GM12875 (cell line): ENCODE data around the gene TACO1.

Source experiments
- H3K4me3 ChIP-seq: one replicate; pipeline ENCODE4 v1.5.1; 2011; ENCODE audit warnings: low read depth, low read length, control low read depth
- TF ChIP-seq, protein P1 (sequence below): IDR thresholded peaks from 2 replicates; pipeline ENCODE4 v1.5.1; 2011; ENCODE audit warnings: low read depth, mild to moderate bottlenecking, control low read depth, inconsistent platforms, low read length, moderate library complexity, borderline replicate concordance; ENCODE audit not compliant: insufficient read depth

Gene TACO1

DNA sequence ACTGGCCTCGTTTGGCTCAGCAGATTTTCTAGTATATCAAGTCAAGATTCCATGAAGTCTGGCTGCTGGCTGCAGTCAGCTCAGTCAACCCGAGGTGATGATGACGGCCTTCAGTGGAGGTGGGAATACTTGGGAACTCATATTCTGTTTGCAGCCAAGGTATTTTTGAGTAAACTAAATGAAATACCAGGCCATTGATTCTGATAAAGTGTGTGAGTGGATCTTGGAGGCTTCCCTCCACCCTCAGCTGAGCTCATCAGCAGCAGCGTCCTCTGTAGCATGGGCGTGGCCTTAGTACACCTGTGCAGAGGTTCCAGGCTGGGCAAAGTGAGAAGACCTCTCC is 22.0 kb upstream of the TACO1 start:
- no peak overlapping the region for H3K4me3 ChIP-seq
- TF ChIP-seq, protein P1, sequence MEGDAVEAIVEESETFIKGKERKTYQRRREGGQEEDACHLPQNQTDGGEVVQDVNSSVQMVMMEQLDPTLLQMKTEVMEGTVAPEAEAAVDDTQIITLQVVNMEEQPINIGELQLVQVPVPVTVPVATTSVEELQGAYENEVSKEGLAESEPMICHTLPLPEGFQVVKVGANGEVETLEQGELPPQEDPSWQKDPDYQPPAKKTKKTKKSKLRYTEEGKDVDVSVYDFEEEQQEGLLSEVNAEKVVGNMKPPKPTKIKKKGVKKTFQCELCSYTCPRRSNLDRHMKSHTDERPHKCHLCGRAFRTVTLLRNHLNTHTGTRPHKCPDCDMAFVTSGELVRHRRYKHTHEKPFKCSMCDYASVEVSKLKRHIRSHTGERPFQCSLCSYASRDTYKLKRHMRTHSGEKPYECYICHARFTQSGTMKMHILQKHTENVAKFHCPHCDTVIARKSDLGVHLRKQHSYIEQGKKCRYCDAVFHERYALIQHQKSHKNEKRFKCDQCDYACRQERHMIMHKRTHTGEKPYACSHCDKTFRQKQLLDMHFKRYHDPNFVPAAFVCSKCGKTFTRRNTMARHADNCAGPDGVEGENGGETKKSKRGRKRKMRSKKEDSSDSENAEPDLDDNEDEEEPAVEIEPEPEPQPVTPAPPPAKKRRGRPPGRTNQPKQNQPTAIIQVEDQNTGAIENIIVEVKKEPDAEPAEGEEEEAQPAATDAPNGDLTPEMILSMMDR: no peak

DNA sequence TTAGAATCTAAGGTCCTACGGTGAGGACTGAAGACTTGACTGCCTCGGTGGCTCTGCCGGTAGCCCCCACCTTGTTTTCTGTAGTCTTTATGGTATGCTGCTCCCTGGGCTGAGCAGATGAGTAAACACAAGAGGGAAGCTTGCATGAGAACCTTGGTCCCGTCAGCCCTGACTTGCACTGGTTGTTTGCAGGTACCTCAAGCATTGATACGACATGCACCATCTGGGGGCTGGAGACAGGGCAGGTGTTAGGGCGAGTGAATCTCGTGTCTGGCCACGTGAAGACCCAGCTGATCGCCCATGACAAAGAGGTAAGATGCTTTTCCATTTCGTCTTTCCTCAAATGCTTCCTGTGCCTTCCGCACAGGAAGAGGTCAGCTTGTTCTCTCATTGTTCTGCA is 21.1 kb upstream of the TACO1 start:
- TF ChIP-seq, protein P1: no peak
- H3K4me3 ChIP-seq: no peak overlapping the region

DNA sequence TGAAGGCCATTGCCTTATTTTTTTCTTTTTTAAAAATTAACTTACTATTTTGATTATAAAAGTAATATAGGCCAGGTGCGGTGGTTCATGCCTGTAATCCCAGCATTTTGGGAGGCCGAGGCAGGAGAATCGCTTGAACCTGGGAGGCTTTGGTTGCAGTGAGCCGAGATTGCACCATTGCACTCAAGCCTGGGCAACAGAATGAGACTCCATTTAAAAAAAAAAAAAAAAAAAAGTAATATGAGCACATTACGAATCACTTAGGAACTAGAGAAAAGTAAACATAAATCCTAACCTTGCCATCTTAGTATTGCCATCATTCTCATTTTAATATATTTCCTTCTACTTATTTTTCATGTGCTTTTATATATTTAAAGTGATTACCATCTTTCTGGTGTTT is 12.9 kb upstream of the TACO1 start:
- TF ChIP-seq, protein P1: no peak
- H3K4me3 ChIP-seq: no peak overlapping the region

DNA sequence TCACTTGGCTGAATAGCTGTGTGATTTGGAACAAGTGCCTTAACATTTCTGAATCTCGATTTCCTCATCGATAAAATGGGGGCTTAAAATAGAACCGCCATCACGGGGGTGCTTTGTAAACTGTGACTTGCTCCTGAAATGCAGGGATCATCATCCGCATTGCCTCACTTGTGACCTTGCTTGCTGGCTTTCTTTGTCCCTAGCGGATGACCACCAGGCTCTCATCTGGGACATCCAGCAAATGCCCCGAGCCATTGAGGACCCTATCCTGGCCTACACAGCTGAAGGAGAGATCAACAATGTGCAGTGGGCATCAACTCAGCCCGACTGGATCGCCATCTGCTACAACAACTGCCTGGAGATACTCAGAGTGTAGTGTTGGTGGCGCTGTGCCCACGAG is 11.9 kb upstream of the TACO1 start:
- TF ChIP-seq, protein P1: no peak
- no peak overlapping the region for H3K4me3 ChIP-seq

DNA sequence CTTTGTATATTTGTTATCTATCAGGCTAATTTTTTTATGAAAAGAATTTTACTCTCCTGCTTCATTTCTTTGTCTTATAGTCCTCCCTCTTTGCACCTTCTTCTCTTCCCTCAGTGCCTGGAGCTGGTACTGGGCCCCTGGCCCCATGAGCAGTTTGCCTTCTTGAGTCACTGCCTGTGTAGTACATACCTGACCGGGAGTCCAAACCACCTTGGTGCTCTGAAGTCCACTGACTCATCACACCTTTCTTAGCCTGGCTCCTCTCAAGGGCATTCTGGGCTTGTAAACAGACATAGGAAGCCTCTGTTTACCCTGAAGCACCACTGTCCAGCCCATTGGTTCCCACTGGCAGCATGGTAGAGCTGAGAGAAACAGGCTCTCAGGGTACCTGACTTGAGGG is 11.0 kb upstream of the TACO1 start:
- TF ChIP-seq, protein P1: no peak
- no peak overlapping the region for H3K4me3 ChIP-seq

DNA sequence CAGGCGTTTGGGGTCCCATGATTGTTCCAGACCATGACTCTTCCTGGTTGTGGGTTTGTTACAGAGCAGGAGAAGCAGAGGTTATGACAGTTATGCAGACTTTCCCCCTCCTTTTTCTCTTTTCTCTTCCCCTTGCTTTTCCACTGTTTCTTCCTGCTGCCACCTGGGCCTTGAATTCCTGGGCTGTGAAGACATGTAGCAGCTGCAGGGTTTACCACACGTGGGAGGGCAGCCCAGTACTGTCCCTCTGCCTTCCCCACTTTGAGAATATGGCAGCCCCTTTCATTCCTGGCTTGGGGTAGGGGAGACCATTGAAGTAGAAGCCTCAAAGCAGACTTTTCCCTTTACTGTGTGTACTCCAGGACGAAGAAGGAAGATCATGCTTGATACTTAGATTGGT is 7.9 kb upstream of the TACO1 start:
- TF ChIP-seq, protein P1: no peak
- no peak overlapping the region for H3K4me3 ChIP-seq

DNA sequence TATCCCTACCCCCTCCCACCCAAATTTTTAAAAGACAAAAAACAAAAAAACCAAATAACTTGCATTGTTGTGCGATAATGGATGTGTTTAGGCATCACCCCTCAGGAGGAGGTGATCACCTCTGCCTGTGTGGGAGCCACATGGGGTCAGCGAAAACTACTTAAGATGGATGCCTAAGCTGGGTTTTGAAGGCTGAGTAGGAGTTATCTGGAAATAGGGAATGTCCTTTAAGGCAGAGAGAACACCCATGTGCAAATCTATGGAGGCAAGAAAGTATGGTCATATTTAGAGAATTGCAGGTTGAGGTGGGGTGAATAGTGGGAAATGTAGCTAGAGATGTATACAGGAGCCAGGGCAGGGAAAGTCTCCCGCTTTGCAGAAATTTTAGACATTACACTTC is 5.6 kb upstream of the TACO1 start:
- TF ChIP-seq, protein P1: no peak
- no peak overlapping the region for H3K4me3 ChIP-seq
